Measurements from ENCODE around the gene FCRL5.

Gene FCRL5

DNA sequence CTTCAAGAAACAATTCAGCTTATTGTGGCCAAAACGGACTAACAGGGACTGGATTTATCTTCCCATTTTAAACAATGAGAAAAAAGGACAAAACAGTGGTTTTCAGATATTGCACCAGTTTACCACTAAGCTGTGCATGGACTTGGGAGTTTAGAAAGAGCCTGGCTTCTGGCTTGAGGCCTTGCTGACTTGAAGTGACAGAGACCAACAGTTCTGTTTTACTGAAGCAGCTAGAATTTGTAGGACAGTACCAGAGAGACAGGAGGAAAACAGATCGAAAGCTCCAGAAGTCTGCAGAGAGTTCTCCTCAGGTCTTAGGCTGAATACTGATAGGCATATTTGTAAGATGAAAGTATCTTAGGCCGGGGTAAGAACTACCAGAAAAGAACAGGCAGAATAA is 25.1 kb upstream of the FCRL5 start:
- Histone ChIP-seq H3K27me3 (ENCODE audit: insufficient read depth, low read length, poor library complexity) (no peaks in the 10 kb centered on the region), H3K9ac (ENCODE audit: low read depth, low read length) (no peak overlapping the region), H3K4me1 (ENCODE audit: insufficient read depth, low read length) (peaks cover 25% of the 10 kb centered on the region), H3K4me2 (ENCODE audit: insufficient read depth, low read length) (no peak overlapping the region), H3K4me3 (ENCODE audit: low read depth in 1 of 2, low read length in 2 of 2) (no peak overlapping the region), H3K36me3 (ENCODE audit: insufficient read depth, low read length) (no peaks in the 10 kb centered on the region), H3K9me3 (ENCODE audit: insufficient read depth, low read length, severe bottlenecking) (no peaks in the 10 kb centered on the region), H2AFZ (ENCODE audit: low read depth, low read length) (no peak overlapping the region), H3K27ac (ENCODE audit: low read length) (no peak overlapping the region), H4K20me1 (ENCODE audit: insufficient read depth, low read length) (no peaks in the 10 kb centered on the region), H3K79me2 (ENCODE audit: insufficient read depth, low read length) (no peaks in the 10 kb centered on the region)
- ATAC-seq (ENCODE audit: insufficient read depth, low read depth) (no peak), DNase-seq (no peak)
- no peak for TF ChIP-seq EZH2 (IDR thresholded peaks at IDR 0.05; ENCODE audit: borderline replicate concordance, low read depth, low read length, severe bottlenecking)
- TF ChIP-seq, protein P1, sequence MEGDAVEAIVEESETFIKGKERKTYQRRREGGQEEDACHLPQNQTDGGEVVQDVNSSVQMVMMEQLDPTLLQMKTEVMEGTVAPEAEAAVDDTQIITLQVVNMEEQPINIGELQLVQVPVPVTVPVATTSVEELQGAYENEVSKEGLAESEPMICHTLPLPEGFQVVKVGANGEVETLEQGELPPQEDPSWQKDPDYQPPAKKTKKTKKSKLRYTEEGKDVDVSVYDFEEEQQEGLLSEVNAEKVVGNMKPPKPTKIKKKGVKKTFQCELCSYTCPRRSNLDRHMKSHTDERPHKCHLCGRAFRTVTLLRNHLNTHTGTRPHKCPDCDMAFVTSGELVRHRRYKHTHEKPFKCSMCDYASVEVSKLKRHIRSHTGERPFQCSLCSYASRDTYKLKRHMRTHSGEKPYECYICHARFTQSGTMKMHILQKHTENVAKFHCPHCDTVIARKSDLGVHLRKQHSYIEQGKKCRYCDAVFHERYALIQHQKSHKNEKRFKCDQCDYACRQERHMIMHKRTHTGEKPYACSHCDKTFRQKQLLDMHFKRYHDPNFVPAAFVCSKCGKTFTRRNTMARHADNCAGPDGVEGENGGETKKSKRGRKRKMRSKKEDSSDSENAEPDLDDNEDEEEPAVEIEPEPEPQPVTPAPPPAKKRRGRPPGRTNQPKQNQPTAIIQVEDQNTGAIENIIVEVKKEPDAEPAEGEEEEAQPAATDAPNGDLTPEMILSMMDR (IDR thresholded peaks at IDR 0.05; ENCODE audit: borderline replicate concordance, extremely low read depth, low read length, poor library complexity, severe bottlenecking), result no peak

DNA sequence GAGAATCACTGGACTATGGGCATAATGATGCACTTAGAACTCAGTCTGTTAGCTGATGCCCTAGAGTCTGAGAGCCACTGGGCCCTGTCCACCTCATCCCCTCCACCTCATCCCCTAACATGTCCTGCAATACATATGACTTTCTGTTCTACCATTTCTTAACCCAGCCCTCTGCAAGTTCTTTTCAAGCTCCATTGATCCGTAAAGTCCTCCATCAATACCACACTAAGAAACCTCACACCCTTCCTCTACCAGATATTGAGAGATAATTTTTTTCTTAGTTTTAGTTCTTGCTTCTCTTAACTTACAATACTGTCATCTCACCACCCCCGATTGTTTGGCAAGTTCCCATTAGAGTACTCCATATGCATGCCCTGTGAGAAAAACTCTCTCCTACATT is 23.4 kb upstream of the FCRL5 start:
- H3K4me2 ChIP-seq (ENCODE audit: insufficient read depth, low read length), result no peak overlapping the region
- no peak for TF ChIP-seq EZH2 (IDR thresholded peaks at IDR 0.05; ENCODE audit: borderline replicate concordance, low read depth, low read length, severe bottlenecking)
- TF ChIP-seq, protein P1 (IDR thresholded peaks at IDR 0.05; ENCODE audit: borderline replicate concordance, extremely low read depth, low read length, poor library complexity, severe bottlenecking), result no peak
- ATAC-seq (ENCODE audit: insufficient read depth, low read depth), result no peak

DNA sequence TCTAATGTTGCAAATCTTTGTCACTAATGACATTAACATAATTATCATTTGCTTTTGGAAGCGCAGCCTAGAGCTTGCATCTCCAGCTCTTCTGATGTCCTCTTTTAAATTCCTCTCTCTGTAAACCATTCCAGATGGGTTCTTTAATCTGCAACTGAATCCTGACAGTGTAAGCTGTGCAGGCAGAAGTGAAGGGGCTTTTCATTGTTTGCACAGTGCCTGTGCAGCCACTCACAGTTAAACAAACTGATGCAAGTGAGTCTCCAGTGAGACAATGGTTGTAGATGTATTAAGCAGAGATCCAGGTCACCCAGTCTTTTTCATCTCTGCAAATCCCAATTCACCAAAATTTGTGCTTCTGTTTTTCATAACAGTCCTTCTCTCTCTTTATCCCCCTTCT is 22.5 kb upstream of the FCRL5 start:
- TF ChIP-seq, protein P1 (IDR thresholded peaks at IDR 0.05; ENCODE audit: borderline replicate concordance, extremely low read depth, low read length, poor library complexity, severe bottlenecking), result no peak
- TF ChIP-seq EZH2 (IDR thresholded peaks at IDR 0.05; ENCODE audit: borderline replicate concordance, low read depth, low read length, severe bottlenecking), result no peak
- Histone ChIP-seq H3K27ac (ENCODE audit: low read length) (no peak overlapping the region), H3K4me2 (ENCODE audit: insufficient read depth, low read length) (no peak overlapping the region), H4K20me1 (ENCODE audit: insufficient read depth, low read length) (no peaks in the 10 kb centered on the region), H3K4me1 (ENCODE audit: insufficient read depth, low read length) (no peaks in the 10 kb centered on the region), H3K9ac (ENCODE audit: low read depth, low read length) (no peak overlapping the region), H3K9me3 (ENCODE audit: insufficient read depth, low read length, severe bottlenecking) (no peaks in the 10 kb centered on the region), H2AFZ (ENCODE audit: low read depth, low read length) (no peak overlapping the region), H3K4me3 (ENCODE audit: low read depth in 1 of 2, low read length in 2 of 2) (no peak overlapping the region), H3K79me2 (ENCODE audit: insufficient read depth, low read length) (no peaks in the 10 kb centered on the region), H3K27me3 (ENCODE audit: insufficient read depth, low read length, poor library complexity) (no peaks in the 10 kb centered on the region), H3K36me3 (ENCODE audit: insufficient read depth, low read length) (no peaks in the 10 kb centered on the region)
- DNase-seq, result no peak
- no peak for ATAC-seq (ENCODE audit: insufficient read depth, low read depth)

More for the DNA sequence above, 23.4 kb upstream of the FCRL5 start:
- Histone ChIP-seq H3K4me1 (ENCODE audit: insufficient read depth, low read length) (peaks cover 8% of the 10 kb centered on the region), H3K36me3 (ENCODE audit: insufficient read depth, low read length) (no peaks in the 10 kb centered on the region), H3K4me3 (ENCODE audit: low read depth in 1 of 2, low read length in 2 of 2) (no peak overlapping the region), H3K27me3 (ENCODE audit: insufficient read depth, low read length, poor library complexity) (no peaks in the 10 kb centered on the region), H3K9me3 (ENCODE audit: insufficient read depth, low read length, severe bottlenecking) (no peaks in the 10 kb centered on the region), H3K9ac (ENCODE audit: low read depth, low read length) (no peak overlapping the region), H4K20me1 (ENCODE audit: insufficient read depth, low read length) (no peaks in the 10 kb centered on the region), H2AFZ (ENCODE audit: low read depth, low read length) (no peak overlapping the region), H3K27ac (ENCODE audit: low read length) (no peak overlapping the region), H3K79me2 (ENCODE audit: insufficient read depth, low read length) (no peaks in the 10 kb centered on the region)
- DNase-seq, result no peak

Data from DND-41 (cell line).